GOT3 (cell line): Measurements from ENCODE around the gene PPP6R2.

Experiments
- DNase-seq: peaks from one replicate; lab custom pipeline; 2025; ENCODE audit warnings: mixed read lengths; lab: John Stamatoyannopoulos, UW

PPP6R2 gene

DNA sequence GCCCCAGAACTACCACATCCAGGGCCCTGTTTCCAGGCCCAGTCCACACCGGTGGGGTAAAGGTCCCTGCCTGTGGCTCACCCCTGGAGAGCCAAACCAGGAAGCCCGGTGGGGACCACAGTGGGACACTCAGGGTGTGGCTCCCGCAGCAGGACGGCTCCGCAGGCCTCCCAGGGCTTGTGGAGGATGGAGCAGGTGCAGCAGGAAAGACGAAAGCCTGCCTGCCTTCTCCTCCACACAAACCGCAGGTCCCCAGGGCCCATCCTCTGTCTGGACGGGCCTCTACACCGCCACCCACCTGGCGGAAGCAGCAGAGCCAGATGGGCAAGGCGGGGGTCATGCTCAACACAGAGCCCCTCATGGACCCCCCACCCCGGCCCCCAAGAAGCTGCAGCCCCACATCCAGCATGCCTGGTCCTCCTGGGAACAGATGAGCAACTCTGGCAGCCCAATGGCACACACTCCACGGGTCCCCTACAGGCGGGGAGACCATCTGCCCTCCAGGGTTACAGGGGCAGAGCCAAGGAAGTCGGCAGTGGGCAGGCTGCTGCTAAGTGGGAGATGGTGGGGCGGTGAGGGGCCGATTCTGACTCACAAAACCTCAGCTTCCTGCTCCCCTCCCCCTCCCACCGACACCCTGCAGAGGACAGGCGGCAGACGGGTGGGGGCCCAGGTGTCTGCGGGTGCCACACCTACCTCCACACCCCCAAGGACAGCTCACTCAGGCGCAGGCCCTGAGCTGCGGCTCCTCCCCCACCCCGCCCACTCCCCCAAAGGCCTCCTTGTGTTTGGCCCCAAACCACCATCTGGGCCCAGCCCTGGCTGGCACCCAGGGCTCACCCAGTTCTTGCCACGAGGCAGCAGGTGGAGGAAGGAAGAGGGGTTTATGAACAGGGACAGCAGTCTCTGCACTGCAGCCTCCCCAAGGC lies 126.5 kb downstream of the PPP6R2 start:
- peak; percentile 43 for DNase-seq

DNA sequence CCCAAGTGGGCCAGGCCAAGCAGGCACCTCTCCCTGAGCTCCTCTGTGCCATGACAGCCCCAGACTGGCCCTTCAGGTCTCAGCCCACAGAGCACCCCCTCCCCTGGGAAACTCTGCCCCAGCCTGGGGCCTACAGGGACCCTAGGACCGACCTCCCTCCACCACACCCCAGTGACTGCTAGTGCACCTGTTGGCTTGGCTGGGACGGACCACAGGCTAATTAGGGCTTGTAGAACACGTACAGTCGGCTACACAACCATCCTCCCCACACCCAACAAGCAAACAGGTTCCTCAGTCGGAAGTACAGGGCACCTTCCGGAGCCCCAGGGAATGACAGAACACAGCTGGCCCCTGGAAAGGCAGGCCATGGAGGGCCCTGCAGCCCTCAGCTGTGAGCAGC lies 127.4 kb downstream of the PPP6R2 start:
- no peak for DNase-seq

DNA sequence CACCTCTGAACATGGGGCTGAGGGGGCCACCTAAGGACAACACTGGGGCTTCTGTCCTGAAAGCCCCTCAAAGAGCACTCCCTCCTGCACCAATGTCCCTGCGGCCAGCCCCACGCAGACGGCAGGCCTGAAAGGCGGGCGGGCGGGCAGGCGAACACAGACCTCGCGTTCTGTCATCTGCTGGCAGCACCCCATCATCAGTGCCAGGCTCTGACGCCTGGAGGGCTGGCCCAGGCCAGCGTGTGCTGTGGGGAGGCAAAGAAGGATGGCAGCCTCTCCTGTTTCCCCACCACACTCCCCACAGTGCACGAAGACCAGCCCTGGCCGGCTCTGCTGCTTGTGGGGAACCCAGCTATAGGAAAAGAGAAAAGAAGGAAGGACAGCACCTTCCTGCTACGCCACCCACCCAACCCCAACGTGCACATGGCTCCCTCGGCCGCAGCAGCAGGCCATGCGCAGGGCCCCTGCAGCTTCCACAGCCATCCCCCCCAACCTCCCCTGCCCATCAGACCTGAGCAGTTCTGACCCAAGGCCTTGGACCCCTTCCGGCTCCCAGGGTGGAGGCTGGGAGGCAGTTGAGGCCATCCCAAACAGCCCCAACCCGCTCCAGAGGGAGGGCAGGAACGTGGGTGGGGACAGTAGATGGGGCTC lies 128.2 kb downstream of the PPP6R2 start:
- DNase-seq: no peak

DNA sequence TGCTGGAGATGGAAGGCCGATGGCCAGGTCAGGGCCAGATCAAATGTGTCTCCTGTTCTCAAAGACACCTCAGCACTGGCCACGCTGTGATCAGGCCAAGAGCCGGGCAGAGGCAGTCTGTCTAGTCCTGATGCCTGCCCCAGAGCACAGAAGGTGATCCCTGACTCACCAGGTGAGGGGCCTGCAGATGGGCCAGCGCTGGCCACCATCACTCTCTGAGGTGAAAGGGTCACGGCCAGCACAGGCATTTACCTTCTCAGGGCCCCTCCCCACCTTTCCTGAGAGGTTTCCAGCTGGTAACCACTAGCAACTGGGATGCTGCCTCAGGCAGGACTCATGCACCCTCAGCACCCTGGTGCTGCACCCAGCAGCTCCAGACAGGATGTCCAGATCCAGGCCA lies 128.8 kb downstream of the PPP6R2 start:
- no peak for DNase-seq

DNA sequence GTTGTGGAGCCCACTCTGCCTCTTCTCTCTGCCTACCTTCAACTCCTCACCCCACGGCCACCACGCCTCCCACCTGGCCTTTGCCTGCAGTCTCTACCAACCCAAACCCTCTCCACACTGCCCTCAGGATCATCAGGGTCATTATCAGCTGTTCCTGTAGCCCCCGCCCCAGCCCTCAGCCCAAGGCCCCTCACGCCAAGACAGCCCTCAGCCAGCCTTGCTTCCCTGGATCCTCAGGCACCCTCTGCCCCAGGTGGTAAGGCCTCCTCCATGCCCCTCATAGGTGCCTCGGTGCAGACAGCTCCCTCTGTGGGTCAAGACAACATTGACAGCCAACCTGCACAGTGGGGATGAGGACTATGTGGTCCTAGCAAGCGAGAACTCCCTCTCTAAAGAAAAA lies 130.0 kb downstream of the PPP6R2 start:
- no peak for DNase-seq

DNA sequence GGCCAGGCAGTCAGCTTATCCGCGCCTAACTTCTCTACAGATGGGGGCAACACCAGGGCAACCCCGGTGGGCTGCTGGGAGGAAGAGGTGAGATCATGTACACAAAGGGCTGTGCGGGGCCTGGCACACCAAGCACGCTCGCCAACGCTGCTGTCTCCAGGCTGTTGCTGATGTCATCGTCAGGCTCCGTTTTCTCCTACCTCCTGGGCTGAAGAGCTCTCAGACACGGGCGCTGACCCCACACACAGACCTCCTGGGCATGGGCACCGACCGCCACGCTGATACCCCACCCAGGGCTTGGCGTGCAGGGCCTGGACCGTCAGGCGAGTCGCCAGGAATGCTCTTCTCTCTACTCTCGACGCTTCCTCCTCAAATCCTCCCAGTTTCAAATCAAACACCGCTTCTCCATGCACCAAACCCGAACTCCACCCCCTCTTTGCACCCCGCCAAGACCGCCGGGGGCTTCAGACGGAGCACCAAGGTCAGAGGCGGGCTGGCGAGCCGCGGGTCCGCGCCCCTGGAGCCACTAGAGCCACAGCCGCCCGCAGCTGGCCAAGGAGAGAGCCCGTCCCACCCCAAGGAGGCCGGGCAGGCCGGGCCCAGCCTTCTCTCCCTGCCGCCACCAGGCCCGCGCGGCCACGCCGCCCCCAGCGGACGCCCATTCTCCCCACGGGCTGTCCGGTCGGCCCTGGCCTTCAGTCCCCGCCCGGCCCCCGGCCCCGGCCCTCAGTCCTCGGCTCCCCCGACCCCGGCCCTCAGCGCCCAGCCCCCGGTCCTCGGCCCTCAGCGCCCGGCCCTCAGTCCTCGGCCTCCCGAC lies 130.9 kb downstream of the PPP6R2 start:
- no peak for DNase-seq

DNA sequence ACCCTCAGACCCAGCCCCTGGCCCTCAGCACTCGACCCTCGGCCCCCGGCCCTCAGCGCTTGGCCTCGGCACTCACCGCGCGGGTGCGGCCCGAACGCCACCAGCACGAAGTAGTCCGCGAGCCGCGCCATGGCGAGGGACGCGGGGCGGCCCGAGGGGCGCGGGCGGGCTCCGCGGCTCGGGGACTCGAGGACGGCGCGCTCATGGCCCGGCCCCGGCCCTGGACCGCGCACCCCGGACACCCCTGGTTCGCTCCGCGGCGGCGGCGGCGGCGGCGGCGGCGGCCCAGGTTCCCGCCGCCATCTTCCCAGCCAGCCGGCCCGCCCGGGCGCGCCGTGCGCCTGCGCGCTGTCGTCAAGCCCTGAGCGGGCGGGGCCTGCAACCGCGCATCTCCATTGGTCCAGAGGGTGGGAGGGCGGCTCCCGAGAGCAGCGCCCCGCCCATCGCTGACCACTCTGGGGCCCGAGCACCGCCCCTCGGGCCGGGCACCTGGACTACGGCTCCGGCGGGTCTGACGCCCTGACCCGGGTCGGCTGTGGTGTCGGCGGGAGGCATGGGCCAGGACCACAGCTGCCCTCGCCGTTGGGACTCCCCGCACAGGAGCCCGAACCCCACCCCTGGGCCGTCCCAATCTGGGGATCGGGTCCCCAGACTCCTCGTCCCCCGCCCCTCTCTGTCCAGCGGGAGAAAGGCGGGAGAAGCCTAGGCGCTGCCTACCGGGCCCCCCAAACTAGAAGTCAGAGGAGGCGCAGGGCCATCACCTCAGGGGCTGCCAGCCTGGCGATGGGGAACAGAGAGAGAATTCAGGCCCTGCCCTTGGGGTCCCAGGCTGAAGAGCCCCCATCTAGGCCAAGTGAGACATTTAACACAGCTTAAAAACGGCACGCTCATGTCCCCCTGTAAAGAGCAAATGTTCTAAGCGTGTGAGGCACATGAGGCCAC lies 131.9 kb downstream of the PPP6R2 start, which contains the start of gene SBF1:
Gene SBF1, minus strand, starts transcription at position 326 of the 942 bp plus-strand sequence. Its CDS starts 195 bp downstream, at position 131.
- peak; percentile 71 for DNase-seq

DNA sequence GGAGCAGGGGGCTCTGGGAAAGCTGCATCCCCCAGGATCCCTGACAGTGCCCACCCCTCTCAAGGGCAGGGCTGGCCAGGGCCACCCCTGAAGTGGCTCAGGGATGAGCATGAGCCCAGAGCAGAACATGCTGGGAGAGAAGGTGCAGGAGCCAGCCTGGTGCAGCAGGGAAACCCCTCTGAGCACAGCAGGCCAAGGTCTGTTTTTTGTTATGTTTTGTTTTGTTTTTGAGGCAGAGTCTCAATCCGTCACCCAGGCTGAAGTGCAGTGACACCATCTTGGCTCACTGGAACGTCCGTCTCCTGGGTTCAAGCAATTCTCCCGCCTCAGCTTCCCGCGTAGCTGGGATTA lies 132.5 kb downstream of the PPP6R2 start:
- no peak for DNase-seq

DNA sequence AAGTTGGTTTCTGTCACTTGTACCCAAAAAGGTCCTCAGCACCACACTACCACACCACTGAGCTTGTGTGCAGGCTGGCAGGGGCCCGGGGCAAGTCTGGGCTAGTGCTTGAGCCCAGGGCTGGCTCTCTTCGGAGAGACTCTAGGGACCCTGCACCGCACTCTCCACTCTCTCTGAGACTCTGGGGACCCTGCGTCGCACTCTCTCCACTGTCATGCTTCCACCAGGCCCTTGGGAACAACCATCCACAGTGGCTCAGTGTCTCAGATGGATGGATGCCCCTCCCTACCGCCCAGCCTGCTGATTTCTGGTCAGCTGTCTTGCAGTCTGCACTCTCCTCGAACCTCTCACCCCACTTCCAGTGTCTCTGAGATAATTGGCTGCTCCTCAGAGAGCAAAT lies 133.7 kb downstream of the PPP6R2 start:
- DNase-seq: no peak

DNA sequence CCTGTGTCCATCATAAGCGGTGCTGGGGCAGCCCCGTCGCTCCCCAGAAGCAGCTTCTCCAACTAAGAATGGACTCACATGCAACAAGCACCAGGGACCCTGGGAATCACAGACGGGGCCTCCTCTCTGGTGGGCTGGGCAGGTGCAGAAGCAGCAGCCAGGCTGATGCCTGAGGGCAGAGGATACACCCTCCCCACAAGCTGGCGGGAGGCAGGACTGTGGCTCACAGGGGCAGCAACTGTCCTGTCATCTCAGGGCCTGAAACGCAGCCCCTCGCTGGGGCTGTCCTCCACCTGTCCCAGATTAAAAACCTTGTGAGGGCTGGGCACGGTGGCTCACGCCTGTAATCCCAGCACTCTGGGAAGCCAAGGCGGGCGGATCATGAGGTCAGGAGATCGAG lies 134.8 kb downstream of the PPP6R2 start:
- DNase-seq: no peak

DNA sequence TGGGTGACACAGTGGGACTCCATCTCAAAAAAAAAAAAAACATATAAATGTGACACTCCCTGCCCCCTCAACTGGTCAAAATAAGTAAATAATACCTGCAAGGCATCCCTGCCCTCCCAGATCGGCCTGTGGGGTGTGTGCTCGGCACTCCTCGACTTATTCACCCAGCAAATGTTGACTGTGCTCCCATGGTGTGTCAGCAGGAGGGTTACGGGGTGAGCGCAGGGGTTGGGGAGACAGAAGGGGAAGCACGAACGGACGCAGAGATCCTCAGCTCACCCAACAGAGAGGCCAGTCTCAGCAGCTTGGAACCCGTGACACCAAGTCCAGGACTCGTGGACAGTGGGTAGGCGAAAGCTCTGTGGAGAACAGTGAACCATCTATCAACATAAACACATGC lies 136.6 kb downstream of the PPP6R2 start:
- no peak for DNase-seq

DNA sequence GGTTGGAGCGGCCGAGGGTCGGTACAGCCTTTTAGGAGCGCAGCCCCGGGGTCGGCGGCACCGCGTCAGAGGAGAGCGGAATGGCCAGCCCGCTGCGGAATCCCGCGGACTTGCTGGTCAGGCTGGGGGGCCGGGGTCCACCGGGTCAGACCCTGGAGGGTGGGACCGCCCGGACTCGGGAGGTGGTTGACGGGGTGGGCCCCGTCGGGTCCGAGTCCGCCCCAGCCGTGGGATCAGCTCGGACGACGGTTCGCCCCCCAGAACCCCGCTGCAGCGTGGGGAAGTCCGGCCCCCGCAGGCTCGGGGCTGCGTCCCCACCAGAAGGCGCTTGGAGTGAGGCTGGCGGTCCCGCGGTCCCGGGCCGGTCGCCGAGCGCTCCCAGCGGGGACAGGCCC lies 137.9 kb downstream of the PPP6R2 start:
- no peak for DNase-seq

DNA sequence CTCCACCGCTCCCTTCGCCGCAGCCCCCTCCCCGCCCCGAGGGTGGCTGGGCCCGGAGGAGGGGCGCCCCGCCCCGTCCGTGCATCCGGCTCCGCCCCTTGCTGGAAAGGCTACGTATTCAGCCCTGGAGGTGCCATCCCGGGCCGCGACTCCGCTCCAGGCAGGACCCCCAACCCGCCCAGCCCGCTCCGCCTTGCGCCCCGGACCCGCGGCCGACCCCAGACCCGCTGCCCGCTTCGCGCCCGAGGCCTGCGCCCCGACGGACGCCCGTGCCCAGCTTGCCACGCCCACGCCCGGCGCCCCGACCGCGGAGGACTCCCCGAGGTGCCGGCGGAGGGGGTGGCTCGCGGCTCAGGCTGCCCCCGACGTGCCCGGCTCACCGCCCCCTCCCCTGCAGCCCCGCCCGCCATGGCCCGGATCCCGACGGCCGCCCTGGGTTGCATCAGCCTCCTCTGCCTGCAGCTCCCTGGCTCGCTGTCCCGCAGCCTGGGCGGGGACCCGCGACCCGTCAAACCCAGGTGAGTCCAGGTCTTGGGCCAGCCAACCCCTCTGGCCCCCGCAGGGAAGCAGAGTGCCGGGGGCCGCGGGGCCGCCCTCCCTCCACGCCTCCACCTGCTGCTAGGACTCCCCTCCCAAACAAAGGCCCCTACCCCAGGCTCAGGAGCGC lies 138.4 kb downstream of the PPP6R2 start, which contains the start of gene ADM2:
Gene ADM2, plus strand, starts transcription at position 104 of the 667 bp plus-strand sequence. Its CDS starts 305 bp downstream, at position 409.
- DNase-seq: no peak

DNA sequence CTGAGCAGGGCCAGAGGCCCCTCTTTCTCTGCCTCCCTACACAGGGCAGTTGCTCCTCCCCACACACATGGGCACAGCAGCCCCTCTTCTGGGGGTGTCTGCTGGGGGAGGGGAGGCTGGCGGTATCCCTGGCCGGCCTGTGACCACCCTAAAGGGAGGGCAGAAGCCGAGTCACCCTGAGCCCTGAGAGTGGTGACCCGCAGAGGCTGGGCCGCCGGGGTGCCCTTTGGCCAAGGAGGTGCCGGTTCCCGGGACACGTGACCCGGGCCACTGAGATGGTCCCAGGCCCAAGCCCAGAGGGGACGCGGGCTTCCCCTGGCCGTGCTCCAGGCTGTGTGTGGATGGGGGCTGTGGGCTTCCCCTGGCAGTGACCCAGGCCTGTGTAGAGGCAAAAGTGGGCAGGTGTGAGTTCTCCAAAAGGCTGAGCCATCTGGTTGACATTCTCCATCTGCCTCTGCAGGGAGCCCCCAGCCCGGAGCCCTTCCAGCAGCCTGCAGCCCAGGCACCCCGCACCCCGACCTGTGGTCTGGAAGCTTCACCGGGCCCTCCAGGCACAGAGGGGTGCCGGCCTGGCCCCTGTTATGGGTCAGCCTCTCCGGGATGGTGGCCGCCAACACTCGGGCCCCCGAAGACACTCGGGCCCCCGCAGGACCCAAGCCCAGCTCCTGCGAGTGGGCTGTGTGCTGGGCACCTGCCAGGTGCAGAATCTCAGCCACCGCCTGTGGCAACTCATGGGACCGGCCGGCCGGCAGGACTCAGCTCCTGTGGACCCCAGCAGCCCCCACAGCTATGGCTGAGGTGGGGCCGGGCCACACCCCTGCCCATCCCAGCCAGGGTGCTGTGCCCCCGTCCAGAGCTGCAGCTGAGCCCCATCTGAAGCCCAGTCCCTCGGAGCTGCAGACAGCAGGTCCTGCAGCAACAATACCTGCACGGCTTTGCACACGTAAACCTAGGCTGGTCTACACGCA lies 139.3 kb downstream of the PPP6R2 start:
- no peak for DNase-seq

DNA sequence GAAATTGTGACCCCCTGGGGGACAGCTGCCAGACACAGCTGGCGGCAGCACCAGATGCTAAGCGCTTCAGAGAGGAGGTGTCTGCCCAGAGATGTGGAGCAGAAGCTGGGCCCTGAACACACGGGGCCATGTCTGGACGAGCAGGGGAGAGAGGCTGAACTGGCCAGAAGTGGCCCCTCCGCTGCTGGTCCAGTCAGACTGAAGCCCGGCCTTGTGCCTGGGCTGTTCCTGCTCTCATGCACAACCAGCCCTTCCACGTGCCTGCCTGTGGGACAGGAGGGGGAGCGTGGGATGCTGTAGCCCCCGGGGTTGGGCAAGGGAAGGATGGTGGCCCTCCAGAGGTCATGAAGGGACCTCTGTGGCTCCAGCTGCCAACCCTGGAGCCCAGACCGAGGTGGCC lies 140.0 kb downstream of the PPP6R2 start:
- no peak for DNase-seq

DNA sequence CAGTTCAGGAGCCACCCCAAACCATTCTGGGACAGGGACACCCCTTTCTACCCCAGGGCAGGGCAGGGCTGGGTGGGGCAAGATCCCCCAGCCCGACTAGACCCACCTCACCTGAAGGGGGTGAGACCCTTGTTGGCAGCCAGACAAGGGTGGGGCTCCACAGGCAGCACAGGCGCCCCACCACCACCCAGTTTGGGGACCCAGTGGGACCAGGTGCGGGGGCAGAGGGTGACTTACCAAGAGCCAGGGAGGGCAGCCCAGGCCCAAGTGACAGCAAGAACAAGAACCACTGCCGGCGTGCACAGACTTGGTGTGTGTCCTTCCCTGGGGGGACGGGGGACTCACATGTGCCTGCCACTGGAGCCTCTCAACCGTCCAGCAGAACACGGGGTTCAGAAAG lies 140.4 kb downstream of the PPP6R2 start:
- DNase-seq: no peak

DNA sequence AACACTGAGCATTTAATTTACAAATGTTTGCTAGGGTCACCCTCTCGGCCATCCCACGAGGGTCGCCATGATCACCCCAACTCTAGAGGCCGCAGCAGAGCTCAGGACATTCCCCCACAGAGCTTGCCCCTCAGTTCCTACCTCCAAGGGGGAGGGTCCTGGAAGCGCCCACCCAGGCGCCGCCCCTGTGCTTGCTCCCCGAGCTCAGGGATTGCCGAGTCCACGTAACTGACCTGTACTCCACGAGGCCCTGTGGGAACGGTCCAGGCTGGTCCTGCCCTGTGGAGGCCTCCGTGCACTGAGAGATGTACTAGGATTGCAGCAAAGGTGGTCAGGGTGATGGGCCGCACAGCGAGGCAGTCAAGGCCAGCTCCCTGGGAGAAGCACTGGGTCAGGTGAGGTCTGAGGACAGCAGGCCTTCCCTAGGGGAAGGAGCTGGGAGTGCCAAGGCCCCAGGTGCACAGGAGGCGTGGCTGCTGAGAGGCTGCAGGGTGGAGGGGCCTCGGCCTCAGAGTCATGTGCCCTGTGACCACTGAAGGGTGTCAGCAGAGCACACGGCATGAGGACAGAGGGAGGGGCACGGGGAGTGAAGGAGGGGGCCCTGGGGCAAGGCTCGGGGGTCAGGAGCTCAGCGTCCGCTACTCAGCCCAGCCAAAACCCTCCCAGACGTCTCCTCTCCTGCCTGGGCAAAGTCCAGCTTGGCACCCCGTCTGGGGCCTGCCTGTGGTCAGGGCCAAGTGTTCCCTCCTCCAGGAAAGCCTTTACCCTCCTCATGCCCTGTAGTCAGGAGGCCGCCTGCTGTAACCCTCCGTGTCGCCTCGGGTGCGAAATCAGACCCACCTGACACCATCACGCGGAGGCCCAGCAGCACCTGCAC lies 141.1 kb downstream of the PPP6R2 start:
- DNase-seq: no peak
